Endothelial cell of umbilical vein (primary cell): Measurements from ENCODE around the gene ERAP2. TPM values are rescaled to one million over a fixed set of nuclear protein-coding genes. Genes with fewer than 3 reads are reported as not detected.

ENCODE experiments used
- BruUV-seq: library from RNA; stranded (reverse); fragments of 400-500 nt; replicated peaks from 2 replicates; lab custom pipeline; 2021; lab: Mats Ljungman, UMichigan
- CTCF ChIA-PET: fragments of 300-600, 350-600 bp; sonication (Branson Sonifier 250); formaldehyde crosslinking; loops from one replicate; lab custom pipeline; 2021; ENCODE audit warnings: antibody characterized with exemption, inconsistent platforms; lab: Charles Lee
- POLR2A ChIA-PET: fragments of 300-600, 350-600 bp; sonication (Branson Sonifier 250); formaldehyde crosslinking; loops from one replicate; lab custom pipeline; 2021; ENCODE audit warnings: antibody characterized with exemption, inconsistent platforms; lab: Charles Lee
- DNase-seq: peaks from one replicate; pipeline ENCODE4 v3.0.0-alpha.2; 2011; ENCODE audit warnings: low read depth, low spot score
- FAIRE-seq: peaks from 2 replicates; lab custom pipeline; 2011; peaks lifted over from hg19 to GRCh38; lab: Jason Lieb, UNC
- H2AFZ ChIP-seq: 2 replicates; pipeline ENCODE4 v1.6.0; 2012; ENCODE audit warnings: low read depth, low read length, control low read depth, inconsistent platforms
- H3K27ac ChIP-seq: 2 replicates; pipeline ENCODE4 v1.5.1; 2011; ENCODE audit warnings: low read depth, mild to moderate bottlenecking, control low read depth, low read length, moderate library complexity; ENCODE audit not compliant: insufficient read depth
- H3K27me3 ChIP-seq, 2 experiments: 2 replicates each; pipeline versions ENCODE4 v1.6.0 to v1.6.1; 2011; ENCODE audit warnings: low read length in 2 of 2, mixed read lengths in 1 of 2; ENCODE audit not compliant: control insufficient read depth in 2 of 2, insufficient read depth in 2 of 2
- H3K36me3 ChIP-seq, 2 experiments: 2 replicates in 1 of 2; 3 replicates in 1 of 2; pipeline ENCODE4 v1.5.1; 2011; ENCODE audit warnings: low read length in 2 of 2, mild to moderate bottlenecking in 1 of 2, moderate library complexity in 1 of 2; ENCODE audit not compliant: control insufficient read depth in 2 of 2, insufficient read depth in 2 of 2; ENCODE audit errors: extremely low read depth in 1 of 2
- H3K4me1 ChIP-seq: 3 replicates; pipeline ENCODE4 v1.5.1; 2011; ENCODE audit warnings: mild to moderate bottlenecking, low read length; ENCODE audit not compliant: control insufficient read depth, insufficient read depth; ENCODE audit errors: extremely low read depth
- H3K4me2 ChIP-seq: 2 replicates; pipeline ENCODE4 v1.6.1; 2011; ENCODE audit warnings: low read length, control low read depth, mixed read lengths; ENCODE audit not compliant: insufficient read depth
- H3K4me3 ChIP-seq, 3 experiments: fragments of 200-600 bp in 1 of 3; sonication (generic), shearing (Covaris generic) in 1 of 3; replicated peaks in 1 of 3; 2 replicates each; pipeline ENCODE4 v1.5.1; 2011 to 2016; ENCODE audit warnings: control low read depth in 3 of 3, low read length in 3 of 3, mild to moderate bottlenecking in 2 of 3, inconsistent platforms in 1 of 3, low read depth in 1 of 3, moderate library complexity in 1 of 3; ENCODE audit not compliant: insufficient read depth in 1 of 3
- H3K79me2 ChIP-seq: 2 replicates; pipeline ENCODE4 v1.6.0; 2012; ENCODE audit warnings: low read length, inconsistent platforms; ENCODE audit not compliant: control insufficient read depth, insufficient read depth
- H3K9ac ChIP-seq: replicated peaks from 2 replicates; pipeline ENCODE3; 2011; ENCODE audit warnings: low read length, control low read depth; ENCODE audit not compliant: insufficient read depth; ENCODE audit errors: extremely low read depth
- H3K9me1 ChIP-seq: replicated peaks from 3 replicates; pipeline ENCODE4 v1.6.0; 2011; ENCODE audit warnings: mild to moderate bottlenecking, low read length; ENCODE audit not compliant: control insufficient read depth, insufficient read depth; ENCODE audit errors: extremely low read depth
- H3K9me3 ChIP-seq: replicated peaks from 2 replicates; pipeline ENCODE4 v1.5.1; 2012; ENCODE audit warnings: low read length, inconsistent platforms; ENCODE audit not compliant: control insufficient read depth, insufficient read depth
- H4K20me1 ChIP-seq: replicated peaks from 2 replicates; pipeline ENCODE3; 2011; ENCODE audit warnings: mild to moderate bottlenecking, low read length; ENCODE audit not compliant: control insufficient read depth, insufficient read depth; ENCODE audit errors: extremely low read depth
- CTCF ChIP-seq, 2 donors: IDR thresholded peaks; 1 replicate in 1 of 2; 2 replicates in 1 of 2; pipeline ENCODE4 v1.5.1; 2011; ENCODE audit warnings: low read length in 2 of 2, mild to moderate bottlenecking in 2 of 2, moderate library complexity in 2 of 2, control low read depth in 1 of 2, inconsistent platforms in 1 of 2, low read depth in 1 of 2; ENCODE audit not compliant: insufficient read depth in 1 of 2; ENCODE audit errors: extremely low read depth in 1 of 2
- EZH2 ChIP-seq: IDR thresholded peaks from 2 replicates; pipeline ENCODE4 v1.6.1; 2012; ENCODE audit warnings: borderline replicate concordance, low read depth, mild to moderate bottlenecking, moderate library complexity, low read length, inconsistent platforms; ENCODE audit not compliant: severe bottlenecking
- FOS ChIP-seq: IDR thresholded peaks from 2 replicates; pipeline ENCODE4 v1.6.1; 2011; ENCODE audit warnings: mild to moderate bottlenecking, low read length, moderate library complexity, borderline replicate concordance; ENCODE audit not compliant: insufficient read depth
- GATA2 ChIP-seq: IDR thresholded peaks from 2 replicates; pipeline ENCODE4 v1.7.0; 2011; ENCODE audit warnings: low read depth, mild to moderate bottlenecking, moderate library complexity, mixed read lengths, low read length; ENCODE audit not compliant: insufficient read length, insufficient read depth
- JUN ChIP-seq: IDR thresholded peaks from 2 replicates; pipeline ENCODE4 v1.6.1; 2011; ENCODE audit warnings: borderline replicate concordance, low read depth; ENCODE audit not compliant: insufficient read length, insufficient read depth
- MAX ChIP-seq: IDR thresholded peaks from 2 replicates; pipeline ENCODE4 v1.6.1; 2011; ENCODE audit not compliant: insufficient read depth, insufficient read length
- MYC ChIP-seq: IDR thresholded peaks from one replicate; pipeline ENCODE4 v1.6.1; 2011; ENCODE audit warnings: mild to moderate bottlenecking, low read depth, low read length
- POLR2A ChIP-seq: IDR thresholded peaks from 2 replicates; pipeline ENCODE4 v1.6.1; 2012; ENCODE audit warnings: low read depth, mild to moderate bottlenecking, control low read depth, low read length
- POLR2AphosphoS5 ChIP-seq: IDR thresholded peaks from 2 replicates; pipeline ENCODE4 v1.6.1; 2012; ENCODE audit warnings: low read depth, mild to moderate bottlenecking, control low read depth, low read length, moderate library complexity; ENCODE audit not compliant: insufficient read depth
- dilution Hi-C: fragments of 300-500 bp; cut with MboI; formaldehyde crosslinking; loops from one replicate; pipeline ENCODE4 v1.15.0; 2019; ENCODE audit warnings: low sequenced_read_pairs; ENCODE audit not compliant: extremely low pct_ligation_motif_present
- intact Hi-C: fragments of 100-400 bp; cut with micrococcal nuclease; formaldehyde crosslinking; loops from one replicate; pipeline ENCODE4 v1.10.0; 2022
- polyA plus RNA-seq, 4 experiments: library from polyadenylated mRNA; depleted of rRNA in 3 of 4; stranded (reverse) in 3 of 4; unstranded in 1 of 4; fragments of >200 nt; gene quantifications; 2 replicates each; pipeline versions ENCODE4 v1.2.1 to v1.2.3, GENCODE V29; 2011 to 2012; ENCODE audit warnings: missing spikeins in 1 of 4
- total RNA-seq: library from RNA; stranded (reverse); gene quantifications from 2 replicates; pipeline ENCODE4 v1.2.3, GENCODE V29; 2021

The ERAP2 gene
- total and polyA plus RNA-seq, 2 donors (not counting 3 experiments of a cell fraction or from before 2014, with no cell fraction given) = 3.1 to 10.0 TPM

- Histone ChIP-seq H3K4me2 (no peak overlapping the region), H3K4me3 (no peak overlapping the region), H3K79me2 (no peaks in the 10 kb centered on the region), H3K9ac (no peak overlapping the region), H3K27ac (no peak overlapping the region), H3K9me1 (no peaks in the 10 kb centered on the region), H3K9me3 (no peaks in the 10 kb centered on the region), H3K36me3 (peaks cover 2 to 10% of the 10 kb centered on the region in 2 experiments), H3K27me3 (no peaks in the 10 kb centered on the region), H3K4me1 (no peaks in the 10 kb centered on the region), H4K20me1 (no peaks in the 10 kb centered on the region), H2AFZ (no peak overlapping the region)
- intact Hi-C loops (no loop called here), dilution Hi-C loops (no loop called here)
- no TSS peak for BruUV-seq
- POLR2A ChIA-PET = interaction anchor here (0.6 kb wide), 1 partner anchor 9 kb away, joined by 4 read pairs; no protein-coding TSS in a partner anchor
- FAIRE-seq (no peak), DNase-seq (no peak)
- CTCF ChIA-PET = interaction anchor here (1.1 to 2.5 kb wide), 5 partner anchors 8 to 110 kb away, joined by 3 to 24 read pairs (median 3); no protein-coding TSS in a partner anchor
- TF ChIP-seq POLR2AphosphoS5 (no peak), POLR2A (no peak), JUN (no peak), FOS (no peak), GATA2 (no peak), MAX (no peak), MYC (no peak), CTCF (IDR thresholded peaks at IDR 0.05; ENCODE audit: extremely low read depth in 1 of 2, insufficient read depth in 1 of 2, low read depth in 1 of 2, low read length in 2 of 2) (no peak), EZH2 (no peak)
These were observed 28.0 kb downstream of the ERAP2 start for GRCh38 chr5:96904054-96904931.
